Posterior cingulate gyrus (tissue), 11 donors: ENCODE measurements around the gene KAZN.
A peak's percentile ranks its signal among the peaks of the same experiment; 100 is the strongest.

Experiments used
- DNase-seq, 10 donors: peaks; one replicate each; pipeline versions ENCODE4 v3.0.0 to v3.0.0-alpha.2; 2020 to 2021; ENCODE audit warnings: mixed read lengths in 3 of 10
- intact Hi-C: fragments of 100-400 bp; cut with DNase I; formaldehyde crosslinking; loops from one replicate; pipeline ENCODE4 v1.15.1; 2023

The KAZN gene

GRCh38 chr1:14937288-14937949 lies 338.9 kb downstream of the KAZN start:
- DNase-seq = peak in 3 of 10 donors; percentile 22 to 47 (median 34)
- intact Hi-C loops = no loop called here

DNA sequence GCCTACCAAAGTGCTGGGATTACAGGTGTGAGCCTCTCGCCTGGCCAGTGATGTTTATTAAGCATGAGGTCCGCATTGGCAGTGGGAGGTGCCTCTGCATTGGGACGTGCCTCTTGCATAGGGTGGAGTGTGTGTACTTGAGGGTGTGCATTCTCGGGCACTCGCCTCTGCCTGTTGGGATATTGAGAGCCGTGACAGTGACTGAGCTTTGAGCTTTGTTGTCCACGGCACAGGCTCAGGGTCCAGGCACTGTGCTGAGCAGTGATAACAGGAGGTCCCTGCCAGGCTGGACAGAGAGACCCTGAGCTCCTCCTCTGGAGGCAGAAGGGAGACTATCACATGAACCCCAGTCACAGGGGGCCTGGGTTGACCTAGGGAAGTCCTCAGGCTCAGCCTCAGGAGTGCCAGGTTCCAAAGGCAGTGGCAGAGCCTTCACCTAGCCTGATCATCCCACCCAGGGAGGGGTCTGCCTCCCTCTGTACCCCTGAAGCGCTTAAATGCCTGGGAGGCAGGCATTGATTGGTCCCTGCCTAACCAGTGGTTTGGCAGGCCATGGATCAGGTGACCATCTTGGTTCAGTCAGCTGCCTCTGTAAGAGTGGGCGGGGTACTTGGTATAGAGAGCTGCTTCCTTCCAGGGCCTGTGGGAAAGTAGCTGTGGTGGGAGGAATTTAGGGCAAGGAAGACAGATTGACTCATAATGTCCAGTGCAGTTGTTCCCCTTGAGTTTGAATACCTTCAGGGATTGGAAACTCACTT lies 341.2 kb downstream of the KAZN start:
- intact Hi-C loops = no loop called here
- DNase-seq = no peak

- DNase-seq = no peak
- intact Hi-C loops = no loop called here
Measured at GRCh38 chr1:14940285-14940870, 341.9 kb downstream of the KAZN start.

GRCh38 chr1:14941864-14942263 lies 343.4 kb downstream of the KAZN start:
- intact Hi-C loops = no loop called here
- no peak for DNase-seq

GRCh38 chr1:14944471-14944985 lies 346.0 kb downstream of the KAZN start:
- intact Hi-C loops = no loop called here
- DNase-seq = peak in 5 of 10 donors; percentile 32 to 91 (median 49)

DNA sequence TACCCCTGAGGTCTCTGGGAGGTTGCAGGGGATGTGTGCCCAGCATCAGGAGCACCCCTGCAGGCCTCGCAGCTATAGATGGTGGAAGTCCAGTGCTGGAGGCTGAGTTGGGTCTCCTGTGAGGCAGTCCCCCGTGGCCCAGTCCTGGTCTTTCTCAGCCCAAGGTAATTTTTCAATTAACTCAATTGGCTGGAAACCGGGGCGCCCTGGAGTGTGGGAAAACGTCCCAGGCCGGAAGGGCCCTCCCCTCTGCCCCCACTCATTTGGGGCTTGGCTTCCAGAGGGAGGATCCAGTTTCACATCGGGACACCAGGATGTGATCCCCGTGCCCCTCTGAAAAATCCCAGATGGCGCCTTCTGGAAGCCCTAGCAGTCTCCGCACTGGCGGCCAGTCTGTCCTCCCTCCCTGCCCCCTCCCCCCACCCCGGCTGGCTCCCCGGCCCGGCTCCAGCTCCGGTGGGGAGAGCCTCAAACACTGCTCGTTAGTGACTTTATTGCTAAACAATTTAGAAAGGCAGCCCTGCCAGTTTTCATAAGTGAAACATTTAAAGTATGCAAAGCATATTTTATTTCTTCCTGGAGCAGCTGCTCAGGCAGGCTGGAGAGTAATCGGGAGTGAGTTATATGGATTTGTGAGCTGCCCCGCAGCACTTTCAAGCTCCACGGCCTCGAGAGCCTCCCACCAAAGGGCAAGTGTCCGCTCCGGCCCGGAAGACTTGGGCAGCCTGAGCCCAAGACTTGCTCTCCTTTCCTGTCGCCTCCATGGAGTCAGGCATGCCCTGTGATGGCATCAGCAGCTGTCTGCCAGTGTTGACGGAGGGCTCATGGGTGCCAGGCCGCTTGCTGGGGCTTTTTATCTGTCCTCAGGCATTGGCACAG lies 346.9 kb downstream of the KAZN start:
- intact Hi-C loops = no loop called here
- peak in 6 of 10 donors; percentile 27 to 92 (median 60) for DNase-seq

- intact Hi-C loops = no loop called here
- DNase-seq = no peak
Measured at GRCh38 chr1:14946011-14946359, 347.5 kb downstream of the KAZN start.

DNA sequence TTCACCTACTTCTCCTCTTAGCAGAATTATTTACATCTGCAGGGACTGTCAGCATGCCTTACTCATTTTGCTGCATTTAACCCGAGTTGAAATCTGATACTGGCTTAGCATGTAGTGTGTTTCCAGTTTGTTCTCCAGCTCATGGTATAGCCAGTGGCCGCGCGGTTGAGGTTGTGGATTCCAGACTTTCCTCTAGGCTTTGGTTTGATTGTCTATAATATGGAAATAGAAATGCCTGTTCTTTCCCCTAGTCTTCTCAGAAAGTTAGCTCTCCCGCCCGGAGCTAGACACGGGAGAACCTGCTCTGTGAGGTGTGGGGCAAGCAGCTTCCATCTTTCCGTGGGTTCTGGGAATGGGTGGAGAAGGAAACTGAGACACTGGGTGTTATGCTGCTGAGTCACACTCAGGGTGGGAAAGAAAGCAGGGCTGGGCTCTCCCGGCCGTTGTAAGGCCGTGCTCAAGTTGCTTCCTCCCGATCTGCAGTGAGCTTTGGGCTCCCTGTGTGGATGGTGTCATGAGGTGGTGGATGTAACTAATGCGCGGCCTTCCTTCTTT lies 348.3 kb downstream of the KAZN start:
- intact Hi-C loops = no loop called here

DNA sequence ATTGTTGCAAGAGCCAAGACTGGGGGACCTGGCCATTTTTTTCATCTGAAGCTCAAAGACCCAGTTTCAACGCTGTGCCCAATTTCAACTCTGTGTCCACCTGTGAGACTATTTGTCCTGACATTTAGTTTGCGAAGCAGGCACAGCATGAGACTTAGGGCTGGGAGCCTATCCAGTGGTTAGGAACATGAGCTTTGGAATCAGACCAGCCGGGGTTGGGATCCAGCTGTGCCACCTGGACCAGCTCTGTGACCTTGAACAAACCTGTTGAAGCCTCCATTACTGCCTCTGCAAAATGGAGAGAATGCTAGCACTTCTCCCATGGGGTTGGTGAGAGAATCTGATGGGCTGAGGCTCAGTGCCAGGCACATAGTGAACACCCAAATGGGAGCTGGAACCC lies 348.9 kb downstream of the KAZN start:
- no peak for DNase-seq
- intact Hi-C loops = no loop called here

More for the DNA sequence above, 348.3 kb downstream of the KAZN start:
- no peak for DNase-seq

- intact Hi-C loops = no loop called here
- no peak for DNase-seq
Measured at GRCh38 chr1:14948112-14948652, 349.7 kb downstream of the KAZN start.

DNA sequence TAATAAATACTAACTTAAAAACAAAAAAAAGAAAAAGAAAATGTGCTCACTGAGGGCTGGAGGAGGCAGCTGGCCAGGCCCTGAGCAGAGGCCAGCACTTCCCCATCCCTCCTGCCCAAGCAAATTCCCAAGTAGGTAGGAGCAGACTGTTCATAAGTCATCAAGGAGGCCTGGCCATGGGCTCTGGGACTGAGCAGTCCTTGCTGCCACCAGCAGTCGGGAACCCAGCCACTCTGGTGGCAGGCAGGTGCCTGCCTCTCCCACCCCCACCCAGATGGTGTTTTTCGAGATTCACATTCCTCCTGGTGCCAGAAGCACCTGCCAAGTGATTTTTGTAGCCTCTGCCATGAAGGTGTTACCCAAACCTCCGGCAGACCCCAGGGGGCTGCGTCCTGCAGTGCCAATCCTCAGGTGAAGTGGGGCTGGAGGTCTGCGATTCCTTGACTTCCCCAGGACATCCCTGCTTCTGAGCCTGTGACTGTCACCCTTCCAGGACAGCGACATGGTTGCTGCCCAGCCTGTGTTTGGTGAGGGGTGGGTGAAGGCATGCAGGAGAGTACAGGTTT lies 350.9 kb downstream of the KAZN start:
- peak in 1 of 10 donors; percentile 63 for DNase-seq
- intact Hi-C loops = no loop called here

GRCh38 chr1:14949836-14950713 lies 351.6 kb downstream of the KAZN start:
- DNase-seq = peak in 2 of 10 donors; percentile 73 to 79
- intact Hi-C loops = no loop called here

- intact Hi-C loops = no loop called here
- peak in 1 of 10 donors; percentile 15 for DNase-seq
Measured at GRCh38 chr1:14951766-14952165, 353.3 kb downstream of the KAZN start.

- peak in 1 of 10 donors; percentile 39 for DNase-seq
- intact Hi-C loops = no loop called here
Measured at GRCh38 chr1:14952626-14953314, 354.3 kb downstream of the KAZN start.

- no peak for DNase-seq
- intact Hi-C loops = no loop called here
Measured at GRCh38 chr1:14954210-14954609, 355.7 kb downstream of the KAZN start.

- intact Hi-C loops = no loop called here
- DNase-seq = no peak
Measured at GRCh38 chr1:14954930-14955329, 356.4 kb downstream of the KAZN start.

DNA sequence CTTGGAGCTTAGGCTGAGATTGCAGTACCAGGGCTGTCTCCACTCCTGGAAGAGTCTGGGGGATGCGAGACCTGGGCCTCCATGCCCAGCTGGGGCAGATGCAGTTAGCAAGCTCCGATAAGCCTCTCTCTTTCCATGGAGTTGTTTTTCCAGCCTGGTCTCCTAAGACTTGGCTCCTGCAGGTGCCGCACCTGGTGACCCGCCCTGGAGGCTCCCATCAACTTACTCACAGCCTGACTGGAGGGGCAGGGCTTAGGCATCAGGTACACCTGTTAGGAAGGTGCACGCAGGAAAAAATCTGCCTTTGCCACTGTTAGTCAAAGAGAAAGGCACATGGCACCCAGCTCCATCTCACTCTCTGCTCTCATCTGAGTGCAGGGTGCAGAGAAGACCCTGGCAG lies 356.9 kb downstream of the KAZN start:
- no peak for DNase-seq
- intact Hi-C loops = no loop called here

DNA sequence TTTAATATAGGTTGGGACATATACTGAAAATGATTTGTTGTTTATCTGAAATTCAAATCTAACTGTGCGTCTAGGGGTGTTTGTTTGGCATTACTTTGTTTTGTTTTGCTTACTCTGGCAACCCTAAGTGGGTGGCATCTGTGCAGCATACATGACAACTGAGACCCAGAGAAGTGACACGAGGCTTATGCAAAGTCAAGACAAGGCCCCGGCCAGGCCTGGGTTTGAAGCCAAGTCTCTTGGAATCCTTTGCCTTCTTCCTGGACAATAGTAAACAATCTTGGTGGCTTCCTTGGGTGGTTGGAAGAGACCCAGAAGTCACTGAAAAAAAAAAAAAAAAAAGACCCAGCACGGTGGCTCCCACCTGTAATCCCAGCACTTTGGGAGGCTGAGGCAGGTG lies 357.5 kb downstream of the KAZN start:
- peak in 1 of 10 donors; percentile 35 for DNase-seq
- intact Hi-C loops = no loop called here
